Stimulated activated CD4-positive, alpha-beta T cell treated with anti-CD3 and anti-CD28 coated beads, Interleukin-4, amount 100 ng/mL, for 4 hours (primary cell): ENCODE data around the gene S100A12.

Experiments used
- DNase-seq, 2 experiments: peaks; one replicate each; pipeline ENCODE4 v3.0.0-alpha.2; 2020

Gene S100A12

DNA sequence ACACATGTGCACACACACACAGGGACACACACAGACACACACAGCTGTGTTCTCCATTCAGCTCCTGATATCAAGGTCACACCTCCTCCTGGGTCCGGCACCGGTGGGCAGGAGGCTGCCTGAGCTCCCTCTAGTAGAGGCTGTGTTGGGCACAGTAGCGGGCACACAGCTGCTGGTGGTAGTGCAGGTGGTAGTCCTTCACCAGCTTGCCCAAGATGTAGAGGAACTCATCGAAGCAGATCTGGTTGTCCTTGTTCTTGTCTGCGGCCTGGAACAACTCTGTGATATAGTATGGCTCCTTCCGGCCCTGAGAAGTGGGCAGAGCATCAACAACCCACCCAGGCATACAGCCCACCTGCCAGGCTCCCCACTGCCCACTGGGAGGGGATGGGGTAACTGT lies 21.0 kb upstream of the S100A12 start:
- DNase-seq, result no peak

DNA sequence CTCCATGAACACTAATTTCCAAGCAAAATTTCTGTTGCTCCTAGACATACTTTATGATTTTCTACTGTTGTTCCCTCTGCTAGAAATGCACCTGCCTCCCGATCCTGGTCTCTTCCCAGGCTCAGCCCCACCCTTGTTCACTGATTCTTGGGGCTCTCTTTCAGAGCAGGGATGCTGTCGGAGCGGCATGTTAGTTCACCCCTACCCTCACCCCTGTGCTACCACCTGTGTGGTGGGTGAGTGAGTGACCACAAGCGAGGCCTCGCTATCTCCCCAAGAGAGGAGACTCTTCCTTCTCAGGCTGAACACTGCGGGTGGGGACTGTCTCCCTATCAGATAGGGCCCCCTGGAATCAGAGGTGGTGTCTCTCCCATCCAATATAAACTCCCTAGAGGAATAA lies 20.4 kb upstream of the S100A12 start:
- no peak for DNase-seq

DNA sequence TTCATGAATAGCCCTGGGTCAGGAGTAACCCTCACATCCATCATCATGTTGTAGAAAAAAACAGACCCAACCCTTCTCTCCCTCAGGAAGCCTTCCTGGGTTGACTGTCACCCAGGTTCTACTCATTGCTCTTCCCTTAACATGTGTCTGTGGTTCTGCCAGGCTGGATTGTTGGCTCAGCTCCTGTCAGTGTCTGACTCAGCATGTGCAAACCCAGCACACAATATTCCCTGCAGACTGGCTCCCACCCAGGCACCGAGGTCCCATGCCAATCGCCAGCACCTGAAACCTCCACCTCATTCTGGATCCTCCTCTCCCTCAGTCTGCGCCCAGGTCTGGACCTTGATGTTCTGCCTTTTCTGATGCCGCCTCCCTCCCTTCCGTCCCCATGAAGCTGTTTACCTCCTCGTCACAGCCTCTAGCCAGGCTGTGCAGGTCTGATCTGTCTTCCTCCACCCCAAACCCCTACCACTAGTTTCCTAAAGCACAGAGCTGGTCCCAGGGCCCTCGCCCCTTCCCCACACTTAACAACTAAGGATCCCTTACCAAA lies 19.8 kb upstream of the S100A12 start:
- DNase-seq, result no peak

DNA sequence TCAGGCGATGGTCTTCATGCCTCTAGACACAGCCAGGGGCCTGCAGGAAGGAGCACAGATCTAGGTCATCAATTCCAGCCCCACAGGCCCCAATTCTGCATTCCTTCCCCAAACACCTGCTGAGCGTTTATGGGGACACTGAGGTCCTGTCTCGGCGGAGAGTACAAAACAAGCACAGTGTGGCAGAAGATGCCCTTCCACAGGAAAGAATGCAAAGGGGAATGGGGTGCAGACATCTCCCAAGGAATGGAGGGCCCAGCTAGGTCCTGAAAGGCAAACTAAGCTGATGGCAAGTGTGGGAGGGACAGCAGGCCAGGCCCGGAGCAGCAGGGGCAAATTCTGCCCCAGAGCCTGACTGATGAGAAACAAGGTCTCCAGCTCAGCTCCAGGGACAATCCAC lies 19.0 kb upstream of the S100A12 start:
- DNase-seq, result no peak

DNA sequence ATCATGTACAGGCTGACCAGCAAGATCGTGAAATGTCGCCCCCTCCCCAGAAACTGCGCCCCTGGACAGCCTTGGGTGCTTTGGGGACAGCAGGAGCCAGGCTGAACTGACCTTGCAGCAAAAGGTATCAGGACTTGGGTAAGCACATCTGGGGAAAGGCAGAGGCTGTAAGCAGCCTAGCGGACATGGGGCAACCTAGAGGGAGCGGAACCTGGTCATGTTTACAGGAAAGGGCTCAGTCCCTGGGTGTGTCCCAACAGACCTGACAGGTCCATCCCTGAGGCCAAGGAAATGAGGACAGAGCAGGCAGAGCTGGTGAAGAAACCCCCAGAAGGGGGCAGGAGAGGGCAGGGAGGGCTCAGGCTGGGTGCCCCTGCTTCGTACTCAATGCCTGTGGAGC lies 18.5 kb upstream of the S100A12 start:
- DNase-seq, result no peak

DNA sequence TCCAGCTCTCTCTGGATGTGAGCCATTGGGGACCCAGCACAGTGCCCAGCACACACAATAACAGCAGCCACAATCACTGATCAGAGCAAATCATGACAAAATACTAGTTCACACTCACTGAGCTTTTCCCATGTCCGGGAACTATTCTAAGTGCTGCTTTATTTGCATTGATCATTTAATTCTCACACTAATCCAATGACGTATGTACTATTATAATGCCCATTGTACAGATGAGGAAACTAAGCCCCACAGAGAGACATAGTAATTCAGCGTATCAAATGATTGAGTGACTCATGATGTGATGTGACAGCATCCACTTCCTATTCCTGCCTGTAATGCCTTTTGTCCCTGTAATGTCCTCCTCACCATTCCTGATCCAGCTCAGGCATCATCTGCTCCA lies 17.4 kb upstream of the S100A12 start:
- no peak for DNase-seq

DNA sequence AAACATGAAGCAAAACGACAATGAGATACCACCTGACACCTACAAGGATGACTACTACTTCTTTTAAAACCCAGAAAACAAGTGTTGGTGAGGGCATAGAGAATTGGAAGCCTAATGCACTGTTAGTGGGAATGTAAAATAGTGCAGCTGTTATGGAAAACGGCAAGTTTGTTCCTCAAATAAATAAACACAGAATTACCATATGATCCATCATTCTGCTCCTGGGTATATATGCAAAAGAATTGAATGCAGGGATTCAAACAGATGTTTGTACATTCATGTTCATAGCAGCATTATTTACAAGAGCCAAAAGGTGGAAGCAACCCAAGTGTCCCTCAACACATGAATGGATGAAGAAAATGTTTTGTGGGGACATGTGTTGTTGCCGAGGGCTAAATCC lies 16.8 kb upstream of the S100A12 start:
- DNase-seq, result no peak

DNA sequence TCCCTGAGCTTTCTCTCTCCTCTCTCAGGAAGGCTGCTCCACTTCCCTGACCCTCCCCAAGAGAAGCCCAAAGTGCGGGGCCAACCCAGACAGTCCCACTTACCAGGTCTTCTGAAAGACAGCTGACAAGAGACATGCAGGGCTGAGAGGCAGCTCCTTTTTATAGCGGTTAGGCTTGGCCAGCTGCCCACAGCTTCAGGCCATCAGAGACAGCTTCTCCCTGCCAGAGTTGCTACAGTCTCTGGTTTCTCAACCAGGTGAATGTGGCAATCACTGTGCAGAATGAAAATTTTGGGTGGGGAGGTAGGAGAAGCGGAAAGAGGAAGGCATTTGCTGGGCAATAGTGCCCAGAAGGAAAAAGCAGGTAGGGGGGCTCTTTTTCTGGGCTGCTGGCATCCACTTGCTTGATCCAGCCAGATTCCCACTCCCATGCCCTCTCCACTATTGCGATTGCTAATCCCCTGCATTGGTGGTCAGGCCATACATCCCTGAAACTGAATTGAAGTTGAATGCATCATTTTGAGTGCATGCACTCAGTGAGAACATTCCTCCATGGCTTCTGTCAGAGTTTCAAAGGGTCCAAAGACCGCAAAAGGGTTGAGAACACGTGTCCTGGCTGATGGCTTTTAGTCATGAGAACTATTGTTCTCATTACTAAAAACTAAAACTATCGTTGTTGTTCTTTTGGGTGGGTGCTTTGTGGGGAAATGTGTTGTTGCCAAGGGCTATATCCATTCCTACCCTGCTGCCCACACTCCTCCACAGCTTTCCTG lies 15.7 kb upstream of the S100A12 start, which contains the start of gene S100A8:
S100A8 (minus strand) TSS at position 136 of the 773 bp plus-strand sequence. CDS start 538 bp downstream, outside the sequence.
- no peak for DNase-seq

DNA sequence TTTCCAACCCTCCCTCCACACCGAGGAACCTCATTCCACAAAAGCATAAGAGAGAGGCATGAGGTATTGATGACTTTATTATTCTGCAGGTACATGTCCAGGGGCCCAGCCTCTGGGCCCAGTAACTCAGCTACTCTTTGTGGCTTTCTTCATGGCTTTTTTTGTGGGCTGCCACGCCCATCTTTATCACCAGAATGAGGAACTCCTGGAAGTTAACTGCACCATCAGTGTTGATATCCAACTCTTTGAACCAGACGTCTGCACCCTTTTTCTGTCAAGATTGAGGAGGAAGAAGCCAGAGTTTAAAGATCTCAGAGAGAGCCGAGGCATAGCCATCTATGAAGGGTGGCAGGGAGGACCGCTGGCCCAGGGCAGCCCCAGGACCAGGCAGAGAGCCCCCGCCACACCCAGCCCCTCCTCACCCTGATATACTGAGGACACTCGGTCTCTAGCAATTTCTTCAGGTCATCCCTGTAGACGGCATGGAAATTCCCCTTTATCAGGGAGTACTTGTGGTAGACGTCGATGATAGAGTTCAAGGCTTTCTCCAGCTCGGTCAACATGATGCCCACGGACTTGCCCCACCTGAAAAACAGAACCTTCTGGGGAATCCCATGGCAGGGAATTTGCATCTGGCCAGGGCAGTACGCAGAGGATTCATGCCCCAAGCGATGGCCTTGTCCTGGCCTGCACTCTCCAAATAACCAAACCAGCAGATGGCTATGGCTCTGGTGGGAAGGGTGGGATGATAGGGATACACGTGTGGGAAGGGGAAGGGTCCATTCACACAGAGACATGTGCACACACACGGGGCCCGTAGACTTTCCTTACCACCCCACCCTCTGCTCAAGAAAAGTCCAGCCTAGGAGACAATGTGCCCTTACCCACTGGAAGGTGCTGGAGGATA lies 14.8 kb upstream of the S100A12 start:
- no peak for DNase-seq

DNA sequence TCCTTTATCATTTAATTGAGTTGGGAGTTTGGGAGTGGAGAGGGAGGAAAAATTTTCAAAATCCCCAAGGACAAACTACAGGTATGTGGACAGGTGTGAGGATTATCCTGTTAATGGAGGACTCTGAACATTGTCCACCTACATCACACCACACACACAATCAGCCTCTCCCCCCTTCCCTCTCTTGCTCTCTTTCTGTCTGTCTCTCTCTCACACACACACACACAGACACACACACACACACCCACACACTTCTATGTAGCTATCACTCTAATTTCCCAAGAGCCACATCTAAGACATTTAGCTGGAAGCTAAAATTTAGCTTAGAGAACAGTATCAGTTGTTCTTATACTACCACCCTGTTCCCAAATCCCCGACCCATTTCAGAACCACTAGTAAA lies 14.0 kb upstream of the S100A12 start:
- no peak for DNase-seq

DNA sequence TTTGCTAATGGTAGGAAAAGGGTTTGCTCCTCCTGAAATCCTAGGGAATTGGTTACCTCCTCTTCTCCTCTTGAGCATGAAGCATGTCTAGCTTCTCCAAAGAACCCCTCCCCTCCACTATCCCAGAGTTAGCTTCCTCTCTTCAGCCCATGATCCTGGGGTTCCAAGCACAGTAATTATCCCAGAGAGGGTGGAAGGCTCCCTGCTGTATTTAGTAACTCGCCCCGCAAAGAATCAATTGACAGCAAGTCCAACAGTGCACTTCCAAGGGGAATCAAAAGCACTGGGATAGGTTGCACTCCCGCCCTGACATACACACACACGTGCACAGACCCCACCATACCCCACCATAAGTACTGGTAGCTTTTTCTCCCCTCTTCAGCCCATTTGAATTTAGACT lies 12.4 kb upstream of the S100A12 start:
- no peak for DNase-seq

DNA sequence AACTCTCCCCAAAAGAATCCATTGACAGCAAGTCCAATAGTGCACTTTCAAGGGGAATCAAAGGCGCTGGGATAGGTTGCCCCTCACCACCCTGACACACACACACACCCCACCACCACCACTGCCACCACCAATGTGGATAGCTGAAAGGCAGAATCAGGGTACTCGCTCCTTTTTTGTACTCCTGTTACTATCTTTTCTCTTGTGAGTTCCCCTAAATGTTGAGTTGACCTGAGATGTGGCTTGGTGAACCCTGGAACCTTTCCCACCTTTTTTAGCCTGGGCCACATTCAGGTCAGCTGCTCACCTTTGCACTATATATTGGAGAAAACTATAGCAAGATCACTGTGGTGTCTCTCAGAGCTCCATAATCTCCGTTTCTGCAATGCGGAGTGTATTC lies 11.6 kb upstream of the S100A12 start:
- DNase-seq, result no peak

DNA sequence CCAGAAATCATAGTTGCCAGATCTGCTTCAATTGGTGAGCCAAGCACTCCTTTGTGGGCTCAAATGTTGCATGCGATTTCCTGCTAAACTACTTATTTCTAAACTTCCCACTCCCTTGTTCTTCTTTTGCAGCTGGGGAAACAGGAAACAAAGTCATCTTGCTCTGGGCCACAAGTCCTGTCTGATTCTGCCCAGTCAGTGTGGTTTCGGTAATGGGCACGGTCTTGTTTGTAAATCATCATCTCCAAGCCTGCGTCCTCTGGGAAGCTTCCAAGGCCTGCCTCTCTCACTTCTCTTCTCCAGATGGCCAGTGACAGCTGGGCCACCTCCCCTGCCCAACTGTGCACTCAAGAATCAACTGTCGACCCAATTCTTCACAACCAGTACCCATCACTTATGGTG lies 11.1 kb upstream of the S100A12 start:
- DNase-seq, result no peak

DNA sequence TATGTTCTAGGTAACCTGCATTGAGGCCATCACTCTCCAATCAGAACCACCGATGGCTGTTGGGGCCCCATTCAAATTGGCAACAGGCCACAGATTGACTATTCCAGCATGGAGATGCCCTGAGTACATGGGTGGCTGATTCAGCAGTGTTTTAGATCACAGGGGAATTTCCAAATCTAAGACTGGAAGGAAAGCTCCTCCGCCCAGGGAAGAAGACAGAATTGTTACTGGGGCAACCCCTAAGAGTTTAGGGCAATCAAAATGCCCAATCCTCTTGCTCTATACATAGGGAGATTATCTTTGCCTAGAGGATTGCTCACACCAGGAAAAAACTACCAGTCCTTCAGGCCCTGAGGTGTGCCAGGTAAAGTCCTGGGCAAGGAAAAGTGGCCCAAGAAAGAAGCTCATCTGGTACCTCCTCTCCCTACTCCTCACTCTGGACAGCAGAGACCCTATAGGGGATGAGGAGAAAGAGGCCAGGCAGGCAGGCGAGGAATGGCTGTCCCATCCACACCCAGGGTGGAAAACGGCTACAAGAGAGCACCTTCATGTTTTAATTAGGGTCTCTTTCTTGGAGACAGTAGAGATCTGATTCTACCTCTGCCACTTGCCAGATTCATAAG lies 9.6 kb upstream of the S100A12 start:
- no peak for DNase-seq

DNA sequence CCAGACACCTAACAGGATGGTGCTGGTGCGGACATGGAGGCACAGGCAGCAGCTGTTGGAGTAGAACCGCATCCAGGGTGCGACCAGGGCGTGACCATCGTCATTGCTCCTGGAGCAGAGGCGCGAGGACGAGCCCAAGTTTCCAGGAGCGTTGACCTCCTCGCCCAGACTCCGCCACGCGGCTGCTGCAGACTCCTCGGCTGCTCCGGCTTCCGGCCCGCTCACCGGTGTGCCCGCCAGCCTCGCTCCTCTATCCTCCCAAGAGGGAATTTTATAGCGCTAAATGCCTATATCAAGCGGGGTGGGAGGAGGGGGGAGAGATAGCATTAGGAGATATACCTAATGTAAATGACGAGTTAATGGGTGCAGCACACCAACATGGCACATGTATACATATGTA lies 5.3 kb upstream of the S100A12 start:
- no peak for DNase-seq

DNA sequence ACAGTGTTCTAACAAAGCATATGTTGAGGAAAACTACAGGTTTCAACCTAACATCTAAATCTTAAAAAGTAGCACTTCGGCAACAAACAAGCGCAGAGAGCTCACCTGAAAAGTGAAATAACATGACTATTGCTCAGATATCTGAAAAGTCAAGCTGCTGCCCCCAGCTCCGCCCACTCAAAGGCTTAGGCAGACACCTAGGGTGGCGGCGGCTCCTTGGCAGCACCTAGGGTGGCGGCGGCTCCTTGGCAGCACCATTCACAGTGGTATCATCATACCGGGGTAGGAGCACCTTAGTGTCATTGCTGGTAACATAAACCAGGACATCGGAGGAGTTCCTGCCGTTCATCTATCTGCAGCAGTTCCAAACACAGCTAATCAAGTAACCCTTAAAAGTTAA lies 4.2 kb upstream of the S100A12 start:
- DNase-seq, result no peak

DNA sequence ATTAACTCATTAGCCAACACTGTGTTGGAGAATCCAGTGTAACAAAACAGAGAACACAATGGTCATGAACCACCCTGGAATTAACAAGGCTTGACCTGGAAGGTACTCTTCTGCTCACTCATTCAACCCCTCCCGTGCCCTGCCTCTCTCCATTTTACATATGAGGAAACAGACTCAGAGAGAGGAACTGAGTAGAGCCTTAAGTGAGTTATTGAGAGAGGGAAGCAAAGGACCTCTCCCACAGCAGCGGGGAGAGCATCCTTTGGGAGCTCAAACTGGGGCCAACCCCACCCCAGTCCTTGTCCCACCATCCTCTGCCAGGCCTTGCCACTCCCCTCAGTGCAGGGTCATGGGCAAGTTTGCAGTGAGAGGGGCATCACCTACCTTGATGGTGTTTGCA lies 1.4 kb downstream of the S100A12 start:
- DNase-seq, result no peak

DNA sequence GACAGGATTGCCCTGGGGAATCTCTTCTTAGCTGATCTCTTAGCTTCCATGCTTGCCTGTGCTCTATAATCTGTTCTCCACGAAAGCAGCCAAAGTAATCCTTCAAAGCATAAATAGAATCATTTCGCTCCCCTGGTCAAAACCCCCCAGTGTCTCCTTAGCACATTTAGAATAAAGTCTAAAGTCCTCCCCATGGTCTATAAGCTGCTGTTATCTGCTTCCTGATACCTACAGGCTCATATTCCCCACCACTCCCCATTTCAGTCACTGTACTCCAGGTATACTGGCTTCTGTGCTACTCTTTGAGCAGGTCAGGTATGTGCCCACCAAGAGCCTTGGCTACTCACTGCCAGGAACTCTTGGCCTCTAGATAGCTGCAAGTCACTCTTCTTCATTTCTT lies 2.9 kb downstream of the S100A12 start:
- DNase-seq, result no peak

DNA sequence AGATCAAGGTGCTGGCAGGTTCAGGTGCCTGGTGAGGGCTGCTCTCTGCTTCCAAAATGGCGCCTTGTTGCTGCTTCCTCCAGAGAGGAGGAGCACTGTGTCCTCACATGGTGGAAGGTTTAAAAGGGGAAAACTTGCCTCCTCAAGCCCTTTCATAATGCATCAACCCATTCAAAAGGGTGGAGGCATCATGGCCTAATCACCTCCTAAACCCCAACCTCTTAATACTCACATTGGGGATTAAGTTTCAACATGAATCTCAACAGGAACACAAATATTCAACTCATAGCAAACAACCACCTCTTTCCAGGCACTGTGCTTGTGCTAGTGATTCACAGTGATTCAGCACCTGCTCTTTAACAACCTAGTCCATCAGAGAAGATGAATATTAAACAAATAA lies 4.2 kb downstream of the S100A12 start:
- DNase-seq, result no peak

DNA sequence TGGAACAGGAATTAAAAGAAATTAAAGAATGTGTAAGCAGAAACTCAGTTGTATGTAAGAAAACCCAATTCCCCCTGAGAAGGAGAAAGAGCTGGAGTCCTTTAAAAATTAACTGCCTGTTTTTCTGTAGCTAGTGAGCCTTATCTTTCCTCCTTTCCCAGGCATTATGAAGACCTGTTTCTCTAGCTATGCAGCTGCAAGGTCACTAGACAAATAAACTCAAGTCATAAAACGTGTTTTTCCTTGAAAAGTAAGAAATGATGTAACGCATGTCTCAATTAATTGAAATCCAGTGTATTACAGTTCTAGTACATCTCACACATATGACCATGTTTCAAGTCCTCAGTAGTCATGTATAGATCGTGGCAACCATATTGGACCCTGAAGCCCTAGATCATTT lies 5.3 kb downstream of the S100A12 start:
- DNase-seq, result no peak

DNA sequence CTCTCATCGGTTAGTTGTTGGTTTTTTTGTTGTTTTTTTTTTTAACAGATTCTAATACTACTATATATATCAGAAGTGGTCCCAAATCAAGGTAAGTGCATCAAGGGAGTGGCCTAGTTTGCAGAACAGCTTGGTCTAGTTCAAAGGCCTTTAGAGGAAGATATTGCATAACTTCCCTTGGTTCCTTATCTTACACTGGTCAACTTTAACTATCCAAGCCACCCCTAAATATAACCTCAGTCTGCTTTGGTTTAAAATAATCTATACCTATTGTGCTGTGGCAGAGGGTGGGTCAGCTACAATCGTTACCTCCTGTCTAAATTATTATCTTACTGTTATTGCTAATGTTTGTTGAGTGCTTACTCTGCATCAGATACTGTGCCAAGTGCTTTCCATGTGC lies 6.9 kb downstream of the S100A12 start:
- DNase-seq, result no peak

DNA sequence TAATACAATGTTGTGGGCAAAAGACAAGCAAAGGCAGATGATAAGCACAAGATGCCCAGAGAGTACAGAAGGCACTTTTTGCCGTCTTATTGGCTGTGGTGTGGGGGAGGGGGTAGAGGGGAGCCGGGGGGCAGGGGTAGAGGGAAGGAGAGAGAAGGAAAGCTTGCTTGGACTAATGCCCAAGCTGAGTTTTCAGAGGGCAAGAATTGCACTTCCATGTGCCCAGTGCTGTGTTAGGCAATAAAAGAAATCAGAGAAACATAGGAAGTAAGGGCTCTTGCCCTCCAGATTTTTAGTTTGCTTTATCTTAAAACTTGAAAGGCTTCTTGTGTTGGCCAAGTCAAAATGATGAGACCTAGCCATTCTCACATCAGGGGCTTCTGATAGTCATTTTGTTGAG lies 8.3 kb downstream of the S100A12 start:
- no peak for DNase-seq

DNA sequence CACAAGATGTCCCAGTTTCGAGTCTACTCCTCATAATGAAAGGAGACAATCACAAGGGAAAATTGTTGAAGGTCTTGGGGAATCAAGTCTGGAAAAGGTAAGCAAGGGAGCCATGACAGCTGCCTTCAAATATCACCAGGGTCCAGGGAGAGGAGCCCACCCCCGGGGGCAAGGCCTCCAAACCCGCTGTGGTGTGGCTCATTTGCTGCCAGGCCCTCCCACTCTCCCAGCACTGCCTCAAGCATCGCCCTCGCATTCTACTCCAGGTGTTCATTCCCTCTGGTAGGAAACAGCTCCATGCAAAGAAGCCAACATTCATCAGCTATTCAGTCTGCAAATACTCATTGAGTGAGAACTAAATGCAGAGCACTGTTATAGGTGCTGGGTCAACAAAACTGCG lies 9.2 kb downstream of the S100A12 start:
- DNase-seq, result no peak

DNA sequence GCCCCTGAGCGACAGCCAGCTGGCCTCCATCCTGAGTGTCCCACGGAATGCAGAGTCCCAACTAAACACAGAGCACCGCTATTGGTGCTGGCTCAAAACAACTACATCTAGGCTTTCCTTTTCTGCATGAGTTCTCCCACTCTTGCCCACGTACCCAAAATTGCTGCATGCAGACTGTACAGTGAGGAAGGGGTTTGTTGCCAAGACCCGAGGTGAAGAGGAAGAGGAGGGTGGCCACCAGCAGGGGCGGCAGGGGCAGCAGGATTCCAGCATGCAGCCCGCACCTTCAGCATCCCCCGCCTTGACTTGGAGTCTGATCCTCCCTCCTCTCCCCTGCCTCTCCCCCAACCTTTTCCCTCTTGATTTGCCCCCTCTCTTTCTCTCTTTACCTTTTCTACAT lies 9.7 kb downstream of the S100A12 start:
- DNase-seq, result no peak
